HepG2 (cell line): ENCODE measurements around the gene PCYT2. TPM values are rescaled to one million over a fixed set of nuclear protein-coding genes. Genes with fewer than 3 reads are reported as not detected.

Source experiments
- ARID2 ChIP-seq: sonication (generic); formaldehyde crosslinking; IDR thresholded peaks from 2 replicates; pipeline ENCODE4 v1.8.1; 2022; ENCODE audit warnings: mild to moderate bottlenecking, missing genetic modification reagents, borderline replicate concordance
- BATF2 ChIP-seq: sonication (generic); formaldehyde crosslinking; IDR thresholded peaks from 2 replicates; pipeline ENCODE4 v1.8.0; 2022; ENCODE audit warnings: mild to moderate bottlenecking, missing genetic modification reagents, moderate library complexity
- BRCA1 ChIP-seq: sonication (generic); formaldehyde crosslinking; IDR thresholded peaks from 2 replicates; pipeline ENCODE4 v1.4.0; 2020; ENCODE audit warnings: missing genetic modification reagents
- DMAP1 ChIP-seq: IDR thresholded peaks from 2 replicates; pipeline ENCODE4 v1.6.1; 2016
- FOXC1 ChIP-seq: sonication (generic); formaldehyde crosslinking; IDR thresholded peaks from 2 replicates; pipeline ENCODE4 v1.8.0; 2022; ENCODE audit warnings: mild to moderate bottlenecking, missing genetic modification reagents, borderline replicate concordance
- FUBP1 ChIP-seq: sonication (generic); formaldehyde crosslinking; IDR thresholded peaks from 2 replicates; pipeline ENCODE4 v1.5.1; 2020; ENCODE audit warnings: missing genetic modification reagents, mild to moderate bottlenecking, borderline replicate concordance
- GABPA ChIP-seq, 2 experiments: IDR thresholded peaks; 2 replicates each; pipeline ENCODE4 v1.6.1; 2011 to 2016; ENCODE audit warnings: low read depth in 2 of 2, low read length in 1 of 2, missing biosample characterization in 1 of 2, missing genetic modification characterization in 1 of 2
- HDAC1 ChIP-seq: sonication (generic); formaldehyde crosslinking; IDR thresholded peaks from 2 replicates; pipeline ENCODE4 v1.5.1; 2020; ENCODE audit warnings: mild to moderate bottlenecking, missing genetic modification reagents
- HNRNPK ChIP-seq: fragments of 200-400 bp; formaldehyde crosslinking; IDR thresholded peaks from 2 replicates; pipeline ENCODE4 v1.6.1; 2018; ENCODE audit warnings: low read length, low read depth, moderate library complexity, mild to moderate bottlenecking; ENCODE audit not compliant: poor library complexity, severe bottlenecking
- MYC ChIP-seq: sonication (generic); formaldehyde crosslinking; IDR thresholded peaks from 2 replicates; pipeline ENCODE4 v1.9.0; 2021; ENCODE audit warnings: missing genetic modification reagents, borderline replicate concordance
- NBN ChIP-seq: fragments of 450-650 bp; conservative IDR thresholded peaks from 2 replicates; pipeline ENCODE4 v1.6.1; 2017
- NR2C2 ChIP-seq: sonication (generic); formaldehyde crosslinking; IDR thresholded peaks from 2 replicates; pipeline ENCODE4 v1.4.0; 2020; ENCODE audit warnings: missing genetic modification reagents, mild to moderate bottlenecking, moderate library complexity, borderline replicate concordance
- RBFOX2 ChIP-seq: fragments of 200-400 bp; formaldehyde crosslinking; IDR thresholded peaks from 2 replicates; pipeline ENCODE4 v1.6.1; 2017; ENCODE audit warnings: low read depth, mild to moderate bottlenecking, low read length
- RFX1 ChIP-seq: fragments of 450-650 bp; IDR thresholded peaks from 2 replicates; pipeline ENCODE4 v1.6.1; 2017
- SMAD1 ChIP-seq: sonication (generic); formaldehyde crosslinking; IDR thresholded peaks from 2 replicates; pipeline ENCODE4 v1.4.0; 2020; ENCODE audit warnings: missing genetic modification reagents, low read depth, mild to moderate bottlenecking, borderline replicate concordance
- SOX5 ChIP-seq: IDR thresholded peaks from 2 replicates; pipeline ENCODE4 v1.6.1; 2016; ENCODE audit warnings: borderline replicate concordance
- TAF1 ChIP-seq: sonication (generic); formaldehyde crosslinking; IDR thresholded peaks from 2 replicates; pipeline ENCODE4 v1.4.0; 2020; ENCODE audit warnings: missing genetic modification reagents
- THAP7 ChIP-seq: sonication (generic); formaldehyde crosslinking; IDR thresholded peaks from 2 replicates; pipeline ENCODE4 v1.8.1; 2023; ENCODE audit warnings: mild to moderate bottlenecking, missing genetic modification reagents
- ZNF160 ChIP-seq: sonication (generic); formaldehyde crosslinking; IDR thresholded peaks from 2 replicates; pipeline ENCODE4 v1.8.0; 2022; ENCODE audit warnings: mild to moderate bottlenecking, inconsistent platforms, missing genetic modification reagents
- ZNF354B ChIP-seq: sonication (generic); formaldehyde crosslinking; IDR thresholded peaks from 2 replicates; pipeline ENCODE4 v1.8.0; 2022; ENCODE audit warnings: mild to moderate bottlenecking, missing genetic modification reagents
- ZNF446 ChIP-seq: sonication (generic); formaldehyde crosslinking; IDR thresholded peaks from 2 replicates; pipeline ENCODE4 v1.5.0; 2020; ENCODE audit warnings: mild to moderate bottlenecking, missing genetic modification reagents
- ZNF569 ChIP-seq: sonication (generic); formaldehyde crosslinking; IDR thresholded peaks from 2 replicates; pipeline ENCODE4 v1.5.0; 2020; ENCODE audit warnings: mild to moderate bottlenecking, missing genetic modification reagents, moderate library complexity, borderline replicate concordance
- ZNF782 ChIP-seq: sonication (generic); formaldehyde crosslinking; IDR thresholded peaks from 2 replicates; pipeline ENCODE4 v1.4.0; 2020; ENCODE audit warnings: missing genetic modification reagents, mild to moderate bottlenecking, borderline replicate concordance
- polyA plus RNA-seq, 8 experiments: library from polyadenylated mRNA; depleted of rRNA in 3 of 8; stranded (reverse) in 7 of 8; unstranded in 1 of 8; fragments of >200 nt; fragmentation: Illumina TruSeq in 4 of 8; extraction: Trizol in 4 of 8; gene quantifications; 2 replicates each; pipeline versions ENCODE4 v1.2.1 to v1.2.3, GENCODE V29; 2011 to 2016; ENCODE audit warnings: low read depth in 4 of 8, missing spikeins in 1 of 8, mixed read lengths in 1 of 8; ENCODE audit not compliant: insufficient read depth in 1 of 8
- total RNA-seq, 5 experiments: library from RNA; depleted of rRNA; stranded (reverse); fragments of >200 nt; fragmentation: Illumina TruSeq; extraction: Trizol; gene quantifications; 2 replicates each; pipeline ENCODE4 v1.2.3, GENCODE V29; 2016; ENCODE audit warnings: low read depth in 1 of 5
- TF ChIP-seq, protein P1 (sequence below): sonication (generic); formaldehyde crosslinking; IDR thresholded peaks from 2 replicates; pipeline ENCODE4 v1.8.0; 2022; ENCODE audit warnings: low read depth, missing genetic modification reagents
- TF ChIP-seq, protein P2 (sequence below): sonication (generic); formaldehyde crosslinking; IDR thresholded peaks from 2 replicates; pipeline ENCODE4 v1.8.0; 2022; ENCODE audit warnings: missing genetic modification reagents, low read depth, mild to moderate bottlenecking, borderline replicate concordance

Gene PCYT2
- total and polyA plus RNA-seq, 2 of the 13 experiments (the other 11 are each of a cell fraction or from before 2014, with no cell fraction given): 147 to 297 TPM

DNA sequence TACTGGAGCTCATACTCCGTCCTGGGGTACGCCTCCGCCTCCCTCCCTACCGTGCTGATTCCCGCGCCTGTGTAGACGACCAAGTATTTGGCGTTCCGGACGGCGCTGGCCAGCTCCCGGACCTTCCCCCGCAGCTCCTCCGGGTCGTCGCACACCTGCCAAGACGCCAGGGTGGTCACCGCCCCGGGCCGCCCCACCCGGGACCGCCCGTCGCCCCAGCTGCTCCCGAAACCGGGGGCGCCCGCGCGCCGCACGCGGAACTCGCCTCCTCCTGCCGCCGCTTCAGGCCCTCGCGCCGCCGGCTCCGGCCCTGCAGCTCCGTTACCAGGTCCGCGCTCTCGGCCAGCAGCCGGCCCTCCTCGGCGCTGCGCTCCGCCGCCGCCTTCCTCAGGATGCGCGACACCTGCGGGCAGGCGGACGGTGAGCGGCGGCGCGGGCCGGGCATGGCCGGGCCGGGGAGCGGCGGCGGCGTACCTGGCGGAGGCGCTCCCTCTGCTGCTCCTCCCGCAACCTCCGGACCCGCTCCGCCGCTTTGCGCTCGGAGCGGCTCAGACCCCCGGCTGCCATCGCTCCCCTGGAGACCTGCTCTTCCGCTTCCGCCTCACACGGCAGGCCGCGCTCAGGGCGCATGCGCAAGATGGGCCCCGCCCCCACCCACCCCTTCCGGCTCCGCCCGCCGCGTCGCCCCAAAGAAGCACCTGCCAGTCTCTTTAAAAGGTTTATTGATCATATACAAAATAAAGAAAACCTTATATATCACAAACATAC, 6.5 kb upstream of the PCYT2 start, which contains the start of gene SIRT7 (continued):
- TF ChIP-seq FUBP1 (no peak), ZNF354B (CRISPR knock-in tag) (no peak), GABPA (IDR thresholded peaks at IDR 0.05; ENCODE audit: low read depth, low read length) (peak; percentile 79), GABPA (CRISPR knock-in tag; IDR thresholded peaks at IDR 0.05; ENCODE audit: low read depth) (peak; percentile 88), SOX5 (CRISPR knock-in tag) (peak; percentile 23; the same call in 1 of the 2 replicates), ARID2 (no peak), HDAC1 (CRISPR knock-in tag) (peak; percentile 51; the same call in 1 of the 2 replicates), ZNF569 (CRISPR knock-in tag) (no peak), NBN (no peak), DMAP1 (CRISPR knock-in tag) (no peak), ZNF446 (CRISPR knock-in tag) (peak; percentile 47; the same call in 1 of the 2 replicates), ZNF782 (CRISPR knock-in tag) (peak; percentile 53; the same call in 1 of the 2 replicates), RFX1 (no peak), FOXC1 (no peak), BRCA1 (CRISPR knock-in tag) (no peak), BATF2 (0 out of 2 replicates have a peak, but pooled peaks have one; percentile 32), RBFOX2 (peak; percentile 88), MYC (CRISPR knock-in tag) (no peak), THAP7 (CRISPR knock-in tag) (0 out of 2 replicates have a peak, but pooled peaks have one; percentile 20), HNRNPK (peak; percentile 55), ZNF160 (no peak), NR2C2 (CRISPR knock-in tag) (peak; percentile 37; the same call in 1 of the 2 replicates), TAF1 (CRISPR knock-in tag) (peak; percentile 68; the same call in 1 of the 2 replicates), SMAD1 (CRISPR knock-in tag) (0 out of 2 replicates have a peak, but pooled peaks have one; percentile 45)
- TF ChIP-seq, protein P1, sequence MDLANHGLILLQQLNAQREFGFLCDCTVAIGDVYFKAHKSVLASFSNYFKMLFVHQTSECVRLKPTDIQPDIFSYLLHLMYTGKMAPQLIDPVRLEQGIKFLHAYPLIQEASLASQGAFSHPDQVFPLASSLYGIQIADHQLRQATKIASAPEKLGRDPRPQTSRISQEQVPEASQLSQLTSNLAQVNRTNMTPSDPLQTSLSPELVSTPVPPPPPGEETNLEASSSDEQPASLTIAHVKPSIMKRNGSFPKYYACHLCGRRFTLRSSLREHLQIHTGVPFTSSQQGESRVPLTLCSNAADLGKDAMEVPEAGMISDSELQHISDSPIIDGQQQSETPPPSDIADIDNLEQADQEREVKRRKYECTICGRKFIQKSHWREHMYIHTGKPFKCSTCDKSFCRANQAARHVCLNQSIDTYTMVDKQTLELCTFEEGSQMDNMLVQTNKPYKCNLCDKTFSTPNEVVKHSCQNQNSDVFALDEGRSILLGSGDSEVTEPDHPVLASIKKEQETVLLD (CRISPR knock-in tag): peak; percentile 79
- TF ChIP-seq, protein P2, sequence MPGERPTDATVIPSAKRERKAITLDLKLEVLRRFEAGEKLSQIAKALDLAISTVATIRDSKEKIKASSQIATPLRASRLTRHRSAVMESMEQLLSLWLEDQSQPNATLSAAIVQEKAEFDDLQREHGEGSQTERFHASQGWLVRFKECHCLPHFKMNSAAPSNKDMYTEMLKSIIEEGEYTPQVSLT: no peak
